Panc1 (cell line): ENCODE data around the gene PRDM1.

Source experiments
- POLR2AphosphoS5 ChIP-seq: IDR thresholded peaks from 2 replicates; pipeline ENCODE4 v1.6.1; 2012; ENCODE audit warnings: mild to moderate bottlenecking, low read depth, low read length, moderate library complexity
- SIN3A ChIP-seq: IDR thresholded peaks from 2 replicates; pipeline ENCODE4 v1.6.1; 2012; ENCODE audit warnings: low read depth, mild to moderate bottlenecking, low read length, moderate library complexity, borderline replicate concordance; ENCODE audit not compliant: insufficient read depth
- TCF7L2 ChIP-seq: IDR thresholded peaks from 2 replicates; pipeline ENCODE4 v1.6.1; 2011; ENCODE audit warnings: mild to moderate bottlenecking, low read depth, low read length, inconsistent platforms
- TF ChIP-seq, protein P1 (sequence below): fragments of 450-650 bp; IDR thresholded peaks from 2 replicates; pipeline ENCODE4 v1.5.1; 2017; ENCODE audit warnings: mild to moderate bottlenecking

DNA sequence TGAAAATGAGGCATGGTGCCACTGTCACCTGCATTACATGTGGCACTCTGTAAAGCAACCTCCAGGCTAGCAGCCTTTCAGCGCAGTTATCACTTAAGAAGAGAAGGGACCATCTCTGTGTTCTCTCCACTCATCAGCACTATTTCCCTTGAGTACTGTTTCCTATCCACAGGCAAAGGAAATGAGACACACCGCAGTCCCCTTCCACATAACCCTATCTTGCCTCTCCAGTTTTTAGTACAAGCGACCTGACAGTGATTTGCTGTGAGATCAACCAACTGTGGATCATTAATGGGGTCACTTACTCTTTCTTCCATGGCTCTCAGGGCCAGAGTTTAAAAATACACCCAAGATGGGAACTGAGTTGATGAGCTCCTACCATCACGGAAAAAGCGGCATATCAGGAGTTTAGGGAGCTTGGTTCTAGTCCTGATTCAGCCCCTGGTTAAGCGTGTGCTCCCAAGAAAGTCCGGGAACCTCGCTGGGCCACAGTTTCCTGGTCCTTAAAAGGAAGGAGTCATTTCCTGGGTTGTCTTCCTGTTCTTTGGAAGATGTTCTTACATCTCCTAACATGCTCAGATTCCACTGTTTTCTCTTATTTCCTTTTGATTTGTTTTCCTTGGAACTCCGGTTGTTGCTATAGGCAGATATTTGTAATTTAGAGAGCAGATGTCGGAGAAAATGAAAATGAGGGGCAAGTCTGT, 27.3 kb downstream of the PRDM1 start:
- TF ChIP-seq, protein P1, sequence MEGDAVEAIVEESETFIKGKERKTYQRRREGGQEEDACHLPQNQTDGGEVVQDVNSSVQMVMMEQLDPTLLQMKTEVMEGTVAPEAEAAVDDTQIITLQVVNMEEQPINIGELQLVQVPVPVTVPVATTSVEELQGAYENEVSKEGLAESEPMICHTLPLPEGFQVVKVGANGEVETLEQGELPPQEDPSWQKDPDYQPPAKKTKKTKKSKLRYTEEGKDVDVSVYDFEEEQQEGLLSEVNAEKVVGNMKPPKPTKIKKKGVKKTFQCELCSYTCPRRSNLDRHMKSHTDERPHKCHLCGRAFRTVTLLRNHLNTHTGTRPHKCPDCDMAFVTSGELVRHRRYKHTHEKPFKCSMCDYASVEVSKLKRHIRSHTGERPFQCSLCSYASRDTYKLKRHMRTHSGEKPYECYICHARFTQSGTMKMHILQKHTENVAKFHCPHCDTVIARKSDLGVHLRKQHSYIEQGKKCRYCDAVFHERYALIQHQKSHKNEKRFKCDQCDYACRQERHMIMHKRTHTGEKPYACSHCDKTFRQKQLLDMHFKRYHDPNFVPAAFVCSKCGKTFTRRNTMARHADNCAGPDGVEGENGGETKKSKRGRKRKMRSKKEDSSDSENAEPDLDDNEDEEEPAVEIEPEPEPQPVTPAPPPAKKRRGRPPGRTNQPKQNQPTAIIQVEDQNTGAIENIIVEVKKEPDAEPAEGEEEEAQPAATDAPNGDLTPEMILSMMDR, result no peak
- no peak for TF ChIP-seq POLR2AphosphoS5
- TF ChIP-seq SIN3A, result no peak
- no peak for TF ChIP-seq TCF7L2
